GM15510 (cell line): Measurements from ENCODE around the gene ABHD5.

Source experiments
- POLR2A ChIP-seq: IDR thresholded peaks from 3 replicates; pipeline ENCODE4 v1.6.1; 2011; ENCODE audit warnings: borderline replicate concordance; ENCODE audit not compliant: insufficient read length; ENCODE audit errors: extremely low read depth

ABHD5 gene

DNA sequence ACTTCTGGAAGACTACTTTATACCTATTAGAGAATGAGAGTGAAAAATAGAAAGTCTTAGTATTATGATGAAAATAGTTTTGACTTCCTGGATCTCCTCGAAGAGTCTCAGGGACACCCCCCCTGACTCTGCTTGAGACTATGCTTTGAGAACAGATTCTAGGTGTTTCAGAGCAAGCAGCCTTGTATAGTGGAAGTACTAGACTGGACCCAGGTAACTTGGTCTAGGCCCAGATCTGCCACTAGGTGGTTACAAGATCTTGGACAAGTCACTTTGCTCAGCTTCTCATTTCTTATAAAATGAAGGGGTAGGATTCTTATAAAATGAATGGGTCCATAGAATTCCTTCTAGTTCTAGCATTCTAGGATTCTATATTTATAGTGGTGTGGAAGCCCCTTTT is 9.1 kb downstream of the ABHD5 start:
- no peak for TF ChIP-seq POLR2A

DNA sequence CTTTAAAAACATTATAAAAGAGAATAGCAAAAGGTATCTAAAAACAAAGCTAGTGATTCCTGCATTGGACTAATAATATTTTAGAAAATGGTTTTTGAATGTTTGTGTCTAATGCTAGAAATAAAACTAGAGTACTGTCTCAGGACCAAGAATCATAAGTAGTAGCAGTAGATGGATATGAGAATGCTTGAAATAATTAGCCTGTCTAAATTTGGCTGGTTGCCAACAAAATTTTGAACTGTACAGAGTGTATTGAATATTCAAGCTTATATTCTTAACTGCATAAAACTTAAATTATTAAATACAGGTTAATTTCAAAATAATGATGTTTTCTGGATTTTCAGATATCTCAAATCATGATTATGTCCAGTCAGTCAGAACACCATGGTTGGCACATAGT is 14.0 kb downstream of the ABHD5 start:
- no peak for TF ChIP-seq POLR2A

DNA sequence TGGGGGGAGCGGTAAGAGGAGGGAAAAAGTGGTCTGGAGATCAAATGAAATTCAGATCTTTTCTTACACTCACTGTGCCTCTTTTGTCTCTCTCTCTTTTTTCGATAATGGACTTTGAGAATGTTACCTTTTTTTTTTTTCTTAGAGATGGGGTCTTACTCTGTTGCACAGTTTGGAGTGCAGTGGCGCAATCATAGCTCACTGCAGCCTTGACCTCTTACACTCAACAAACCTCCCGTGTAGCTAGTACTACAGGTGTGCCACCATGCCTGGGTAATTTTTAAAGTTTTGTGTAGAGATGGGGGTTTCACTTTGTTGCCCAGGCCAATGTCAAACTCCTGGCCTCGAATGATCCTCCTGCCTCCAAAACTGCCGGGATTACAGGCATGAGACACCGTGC is 15.6 kb downstream of the ABHD5 start:
- TF ChIP-seq POLR2A: no peak

DNA sequence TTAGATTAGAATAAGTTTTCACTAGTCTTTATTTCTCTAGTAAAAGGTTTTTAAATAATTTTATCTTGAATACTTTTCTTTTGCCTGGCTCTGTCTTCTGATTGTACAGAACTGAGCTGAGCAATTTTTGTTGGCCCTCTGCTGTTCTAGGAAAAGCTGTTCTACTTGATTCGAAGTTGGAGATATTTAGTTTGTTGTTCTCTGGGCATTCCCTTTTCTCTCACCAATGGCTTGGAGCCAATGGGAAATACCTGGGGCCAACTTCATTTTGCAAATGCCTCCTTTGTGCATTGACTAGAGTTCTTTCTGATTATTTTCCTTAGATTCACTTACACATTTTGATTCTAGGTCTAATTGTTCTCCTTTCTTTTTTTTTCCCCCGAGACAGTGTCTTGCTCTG is 16.5 kb downstream of the ABHD5 start:
- no peak for TF ChIP-seq POLR2A

DNA sequence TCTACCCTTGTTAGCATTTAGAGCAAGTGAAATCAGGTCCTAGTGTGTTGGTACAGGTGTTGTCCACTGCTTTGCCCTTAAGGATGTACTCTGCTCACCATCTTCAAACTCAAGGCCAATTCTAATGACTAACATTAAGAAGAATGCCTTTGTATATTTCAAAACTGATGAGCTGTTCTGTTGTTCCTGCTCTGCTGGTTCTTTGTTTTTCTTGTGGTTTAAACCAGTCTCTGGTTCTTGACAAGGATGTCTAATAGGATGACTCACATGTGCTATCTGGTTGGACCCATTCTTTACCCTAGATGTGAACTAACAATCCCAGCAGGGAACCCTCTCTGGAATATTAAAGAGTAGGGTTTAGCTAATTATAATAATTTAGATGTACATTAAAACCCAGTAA is 17.3 kb downstream of the ABHD5 start:
- TF ChIP-seq POLR2A: no peak

DNA sequence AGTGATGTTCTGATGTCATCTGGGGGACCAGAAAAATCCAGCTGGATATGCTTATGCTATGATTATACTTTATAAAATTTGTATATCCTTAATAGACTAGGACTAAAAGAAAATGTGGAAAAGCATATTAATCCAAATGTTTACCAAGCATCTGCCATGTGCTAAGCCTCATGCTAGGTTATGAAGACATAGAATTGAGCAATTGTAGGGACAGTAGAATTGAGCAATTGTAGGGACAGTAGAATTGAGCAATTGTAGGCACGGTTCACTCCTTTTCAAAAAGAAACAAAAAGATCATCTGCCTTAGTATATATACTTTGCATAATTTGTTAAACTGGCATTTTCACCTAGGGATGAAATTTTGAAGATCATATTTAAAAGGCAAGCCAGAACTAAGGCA is 18.3 kb downstream of the ABHD5 start:
- TF ChIP-seq POLR2A: no peak

DNA sequence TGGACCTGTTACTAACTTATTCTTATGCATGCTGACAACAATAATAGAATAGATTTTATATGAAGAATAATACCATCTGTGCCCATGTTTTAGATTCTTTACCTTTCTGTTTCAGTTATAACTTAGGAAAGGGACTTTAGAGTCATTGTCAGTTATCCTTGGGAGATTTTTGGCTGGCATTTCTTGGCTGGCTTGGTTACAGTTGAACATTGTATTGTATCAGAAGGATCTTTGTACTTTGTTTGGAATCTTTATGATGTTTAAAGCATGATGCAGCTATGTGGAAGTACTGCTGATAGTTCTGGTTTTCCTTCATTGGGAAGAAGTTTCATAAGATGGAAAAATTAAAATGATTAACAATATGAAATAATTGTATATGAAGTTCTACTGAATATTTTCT is 19.9 kb downstream of the ABHD5 start:
- no peak for TF ChIP-seq POLR2A

DNA sequence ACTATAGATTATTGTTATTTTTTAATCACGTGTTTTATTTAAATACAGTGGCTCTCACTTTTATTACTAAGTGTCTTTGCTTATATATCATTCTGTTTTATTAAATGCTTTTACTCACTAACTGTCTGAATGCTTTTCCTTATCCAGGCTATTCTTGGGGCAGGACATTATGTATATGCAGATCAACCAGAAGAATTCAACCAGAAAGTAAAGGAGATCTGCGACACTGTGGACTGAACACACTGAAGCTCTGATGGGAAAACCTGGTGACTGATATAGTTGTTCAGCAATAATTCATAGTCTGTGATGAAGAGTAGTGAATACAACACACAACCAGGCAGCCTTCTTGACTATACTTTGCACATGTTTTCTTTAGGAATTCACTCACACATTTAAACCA is 27.6 kb downstream of the ABHD5 start:
- TF ChIP-seq POLR2A: no peak

DNA sequence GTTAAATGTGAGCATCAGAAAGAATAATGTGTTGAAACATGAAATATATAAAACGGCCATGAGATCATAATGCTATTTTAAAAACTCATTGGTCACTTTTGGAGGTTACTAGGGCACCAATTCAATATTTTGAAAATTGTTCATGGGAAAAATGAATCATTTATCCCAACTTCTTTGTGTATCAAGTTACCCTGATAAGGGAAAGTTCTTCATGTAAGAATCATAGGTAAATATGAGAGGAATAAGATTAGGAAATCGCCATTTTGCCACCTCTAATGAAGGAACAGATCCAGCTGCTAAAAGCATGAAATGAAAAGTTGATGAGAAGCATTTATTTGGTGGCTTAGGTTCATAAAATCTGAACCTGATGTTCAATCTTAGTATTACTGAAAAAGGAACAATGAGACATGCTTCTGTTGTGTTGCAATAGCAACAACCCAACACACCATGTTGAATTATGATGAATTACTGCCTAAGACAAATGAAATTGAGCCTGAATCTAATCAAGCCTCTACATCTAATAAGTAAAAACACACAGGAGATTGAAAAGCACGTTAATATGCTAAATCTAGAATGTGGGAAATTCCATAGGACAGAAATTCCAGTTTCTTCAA is 32.5 kb downstream of the ABHD5 start:
- no peak for TF ChIP-seq POLR2A

DNA sequence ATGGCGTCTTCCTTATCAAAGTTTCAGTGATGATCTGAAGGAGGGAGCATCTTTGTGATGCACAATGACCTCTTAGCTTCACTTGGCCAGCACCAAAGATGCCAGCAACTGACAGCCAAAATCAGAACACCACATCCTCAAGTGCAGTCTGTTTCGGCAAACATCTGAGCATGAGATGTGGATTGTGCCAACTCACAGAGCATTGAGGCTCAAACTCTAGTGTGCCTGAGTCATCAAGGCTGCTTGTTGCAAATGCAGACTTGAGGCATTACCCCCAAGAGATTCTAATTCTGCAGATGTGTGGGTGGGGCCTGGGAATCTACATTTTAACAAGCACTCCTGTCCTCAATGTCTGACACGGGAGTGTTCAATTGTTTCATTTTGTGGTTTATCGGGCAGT is 35.8 kb downstream of the ABHD5 start:
- TF ChIP-seq POLR2A: no peak

DNA sequence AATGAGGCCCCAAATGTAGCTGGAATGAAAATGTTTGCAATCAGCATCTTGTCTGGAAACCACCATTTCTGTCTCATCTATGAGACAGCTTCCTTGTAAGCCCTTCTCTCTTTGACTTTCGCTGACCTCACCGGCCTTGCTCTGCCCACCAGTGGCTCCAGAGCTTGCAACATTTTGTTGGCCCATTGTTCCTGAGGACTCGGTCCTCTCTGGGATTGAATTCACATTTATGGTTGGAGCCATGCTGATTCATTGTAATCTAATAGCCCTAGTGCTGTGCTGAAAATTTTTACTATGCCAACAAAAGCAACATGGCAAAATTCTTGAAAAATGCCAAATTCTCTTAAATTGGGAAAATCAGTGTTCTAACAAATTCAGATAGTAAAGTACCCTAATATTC is 37.2 kb downstream of the ABHD5 start:
- TF ChIP-seq POLR2A: no peak

DNA sequence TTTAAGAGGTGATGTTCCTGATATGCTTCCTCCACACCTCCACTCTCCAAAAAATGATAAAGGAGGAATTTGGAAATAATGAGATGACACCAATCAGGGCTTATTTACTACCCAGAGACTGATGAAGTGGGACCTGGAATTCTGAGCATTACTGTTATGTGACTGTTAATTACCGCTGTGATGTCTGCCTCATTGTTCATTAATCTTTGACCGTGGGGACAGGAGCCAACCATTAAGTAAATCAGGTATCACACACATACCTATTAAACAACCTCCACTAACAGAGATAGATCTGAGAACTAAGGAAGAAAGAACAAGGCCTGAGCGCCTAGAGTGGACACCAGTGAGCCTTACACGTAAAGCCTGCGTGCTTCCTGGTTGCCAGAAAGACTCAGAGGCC is 37.7 kb downstream of the ABHD5 start:
- no peak for TF ChIP-seq POLR2A

DNA sequence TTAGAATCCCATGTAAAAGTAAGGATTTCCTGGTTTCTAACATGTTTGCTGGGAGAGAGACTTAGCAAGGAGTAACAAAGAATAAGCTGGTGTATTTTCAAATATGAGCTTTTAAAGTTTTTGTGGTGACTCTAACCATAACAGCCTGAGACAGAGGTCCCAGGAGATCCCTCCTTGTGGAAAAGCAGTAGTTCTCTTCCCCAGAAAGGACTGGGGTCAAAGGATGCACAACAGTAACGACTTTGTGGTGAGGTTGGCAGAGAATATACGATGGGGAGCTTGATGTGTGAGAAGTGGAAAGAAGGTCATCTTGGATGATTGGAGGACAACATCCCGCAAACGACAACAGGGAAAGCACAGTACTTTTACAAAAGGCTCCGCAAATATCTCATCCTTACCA is 38.2 kb downstream of the ABHD5 start:
- TF ChIP-seq POLR2A: no peak

DNA sequence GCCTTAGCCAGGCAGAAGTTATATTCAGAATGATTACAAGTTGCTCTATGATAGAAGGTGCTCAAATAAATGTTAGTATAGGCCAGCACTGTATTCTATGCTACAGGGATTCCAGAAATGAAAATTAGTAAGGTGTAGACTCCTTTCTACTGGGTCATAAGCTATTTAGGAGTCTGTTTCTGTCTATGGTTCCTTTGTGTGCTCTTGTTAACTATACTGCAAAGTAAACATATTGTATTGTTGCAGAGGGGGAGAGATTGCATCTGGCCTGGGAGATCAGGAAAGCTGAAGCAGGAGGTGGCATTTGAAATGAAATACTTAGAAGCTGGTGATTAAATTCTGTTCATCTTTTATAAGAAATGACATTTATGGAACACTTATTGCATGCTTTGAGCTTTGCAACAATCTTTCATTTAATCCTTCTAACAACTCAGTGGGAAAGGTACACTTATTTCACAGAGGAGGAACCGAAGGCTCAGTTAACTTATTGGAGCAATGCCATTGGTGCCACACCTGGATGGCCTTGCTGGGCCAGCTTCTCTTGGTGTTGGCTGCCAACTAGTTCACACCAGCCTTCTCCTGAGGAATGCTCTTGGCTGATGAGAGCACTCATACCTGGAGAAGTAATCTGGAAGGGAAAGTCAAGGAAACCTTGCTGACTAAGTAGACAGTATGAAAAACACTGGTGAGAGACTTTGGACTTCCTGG is 39.1 kb downstream of the ABHD5 start:
- TF ChIP-seq POLR2A: no peak

DNA sequence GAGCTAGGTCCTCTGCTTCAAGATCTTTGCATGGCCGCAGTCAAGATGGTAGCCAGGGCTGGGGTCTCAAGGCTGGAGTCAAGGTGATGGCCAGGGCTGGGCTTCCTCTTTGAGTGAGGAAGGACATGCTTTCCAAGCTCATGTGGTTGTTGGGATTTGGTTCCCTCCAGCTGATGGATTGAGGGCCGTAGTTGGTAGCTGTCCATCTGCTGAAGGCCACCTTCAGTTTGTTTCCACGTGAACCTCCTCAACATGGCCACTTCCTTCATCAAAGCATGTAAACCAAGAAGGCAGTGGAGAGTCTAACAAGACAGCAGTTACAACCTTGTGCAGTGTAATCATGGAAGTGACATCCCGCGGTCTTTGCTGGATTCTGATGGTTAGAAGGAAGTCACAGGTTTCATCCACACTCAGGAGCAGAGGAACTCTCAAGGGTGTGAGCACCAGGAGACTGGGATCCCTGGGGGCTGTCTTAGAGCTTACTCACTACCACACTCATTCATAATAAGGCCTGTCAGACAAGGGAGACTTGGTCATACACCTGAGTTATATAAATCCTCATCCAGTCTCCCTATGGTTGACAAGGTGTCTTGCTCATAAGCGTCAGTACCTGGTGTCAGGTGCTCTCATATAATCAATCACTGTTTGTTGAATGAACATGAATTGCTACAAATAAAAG is 42.1 kb downstream of the ABHD5 start:
- TF ChIP-seq POLR2A: no peak
